Activated T-cell treated with anti-CD3 and anti-CD28 coated beads, Interleukin-2, amount 50 U/mL, for 72 hours (primary cell): ENCODE results near the gene PRKCE. TPM values are rescaled to one million over a fixed set of nuclear protein-coding genes. Genes with fewer than 3 reads are reported as not detected.

ENCODE experiments used
- ATAC-seq, 2 donors: fragments of 150-1000 bp; cut with Tn5 transposase; replicated peaks in 1 of 2; 2 replicates each; pipeline ENCODE4 v1.10.0; 2021; ENCODE audit warnings: moderate library complexity in 2 of 2, mild to moderate bottlenecking in 1 of 2
- DNase-seq, 2 donors: peaks; one replicate each; pipeline ENCODE4 v3.0.0; 2021 to 2022; ENCODE audit warnings: mixed read lengths in 1 of 2
- H3K27ac Mint-ChIP-seq: one replicate; pipeline ENCODE4 v1.8.0; 2022; ENCODE audit warnings: mild to moderate bottlenecking, moderate library complexity, mixed read lengths
- H3K27me3 Mint-ChIP-seq: one replicate; pipeline ENCODE4 v1.8.0; 2022; ENCODE audit warnings: low read depth, mixed read lengths
- H3K36me3 Mint-ChIP-seq, 2 donors: one replicate each; pipeline ENCODE4 v1.8.0; 2022; ENCODE audit warnings: mixed read lengths in 2 of 2, mild to moderate bottlenecking in 1 of 2; ENCODE audit not compliant: insufficient read depth in 2 of 2
- H3K4me1 Mint-ChIP-seq: one replicate; pipeline ENCODE4 v1.8.0; 2022; ENCODE audit warnings: low read depth, mixed read lengths
- H3K4me3 Mint-ChIP-seq, 2 donors: one replicate each; pipeline ENCODE4 v1.8.0; 2022; ENCODE audit warnings: mild to moderate bottlenecking in 2 of 2, mixed read lengths in 2 of 2, moderate library complexity in 2 of 2
- H3K9me3 Mint-ChIP-seq, 2 donors: one replicate each; pipeline ENCODE4 v1.8.0; 2022; ENCODE audit warnings: mixed read lengths in 2 of 2
- total RNA-seq, 2 donors: library from RNA; stranded (reverse); gene quantifications; one replicate each; pipeline ENCODE4 v1.2.3, GENCODE V29; 2022

PRKCE gene
- total RNA-seq, 2 donors from 2014 or later: 19.3 to 35.3 TPM

GRCh38 chr2:45962177-45962921 is 310.9 kb downstream of the PRKCE start:
- Mint-ChIP-seq H3K36me3 (no peaks in the 10 kb centered on the region), H3K4me1 (peaks cover 16% of the 10 kb centered on the region), H3K27ac (no peak overlapping the region), H3K27me3 (no peaks in the 10 kb centered on the region), H3K4me3 (no peak overlapping the region), H3K9me3 (no peaks in the 10 kb centered on the region)
- ATAC-seq (no peak), DNase-seq (no peak)

- DNase-seq (no peak), ATAC-seq (no peak)
- Mint-ChIP-seq H3K4me3 (no peak overlapping the region), H3K27ac (no peak overlapping the region), H3K36me3 (no peaks in the 10 kb centered on the region), H3K27me3 (no peaks in the 10 kb centered on the region), H3K4me1 (peaks cover 16% of the 10 kb centered on the region), H3K9me3 (no peaks in the 10 kb centered on the region)
Observed at GRCh38 chr2:45963816-45964215, 312.3 kb downstream of the PRKCE start.

GRCh38 chr2:45964223-45964841 is 312.9 kb downstream of the PRKCE start:
- ATAC-seq (no peak), DNase-seq (no peak)
- Mint-ChIP-seq H3K27me3 (no peaks in the 10 kb centered on the region), H3K9me3 (no peaks in the 10 kb centered on the region), H3K27ac (no peak overlapping the region), H3K4me3 (no peak overlapping the region), H3K36me3 (no peaks in the 10 kb centered on the region), H3K4me1 (peaks cover 16% of the 10 kb centered on the region)

- no peaks in the 10 kb centered on the region for H3K9me3 Mint-ChIP-seq
- no peaks in the 10 kb centered on the region for H3K27me3 Mint-ChIP-seq
- no peaks in the 10 kb centered on the region for H3K36me3 Mint-ChIP-seq
- no peak overlapping the region for H3K4me3 Mint-ChIP-seq
- peaks cover 16% of the 10 kb centered on the region for H3K4me1 Mint-ChIP-seq
- H3K27ac Mint-ChIP-seq: no peak overlapping the region
- ATAC-seq: no peak
- no peak for DNase-seq
Observed at GRCh38 chr2:45964906-45965305, 313.4 kb downstream of the PRKCE start.

- Mint-ChIP-seq H3K9me3 (no peaks in the 10 kb centered on the region), H3K4me3 (no peak overlapping the region), H3K27ac (no peak overlapping the region), H3K4me1 (peaks cover 16% of the 10 kb centered on the region), H3K27me3 (no peaks in the 10 kb centered on the region), H3K36me3 (no peaks in the 10 kb centered on the region)
- DNase-seq (no peak), ATAC-seq (no peak)
Observed at GRCh38 chr2:45965871-45966498, 314.5 kb downstream of the PRKCE start.

GRCh38 chr2:45968946-45969584 is 317.6 kb downstream of the PRKCE start:
- Mint-ChIP-seq H3K4me1 (peaks cover 12% of the 10 kb centered on the region), H3K4me3 (no peak overlapping the region), H3K9me3 (no peaks in the 10 kb centered on the region), H3K27me3 (no peaks in the 10 kb centered on the region), H3K27ac (no peak overlapping the region), H3K36me3 (no peaks in the 10 kb centered on the region)
- DNase-seq: no peak
- ATAC-seq: no peak

- H3K27me3 Mint-ChIP-seq: no peaks in the 10 kb centered on the region
- no peaks in the 10 kb centered on the region for H3K9me3 Mint-ChIP-seq
- no peaks in the 10 kb centered on the region for H3K36me3 Mint-ChIP-seq
- H3K4me3 Mint-ChIP-seq: no peak overlapping the region
- H3K27ac Mint-ChIP-seq: no peak overlapping the region
- ATAC-seq (no peak), DNase-seq (no peak)
- peaks cover 6% of the 10 kb centered on the region for H3K4me1 Mint-ChIP-seq
Observed at GRCh38 chr2:45973426-45973825, 322.0 kb downstream of the PRKCE start.

GRCh38 chr2:45974056-45974455 is 322.6 kb downstream of the PRKCE start:
- DNase-seq (no peak), ATAC-seq (no peak)
- Mint-ChIP-seq H3K27ac (no peak overlapping the region), H3K9me3 (no peaks in the 10 kb centered on the region), H3K4me3 (no peak overlapping the region), H3K36me3 (no peaks in the 10 kb centered on the region), H3K4me1 (peaks cover 6% of the 10 kb centered on the region), H3K27me3 (no peaks in the 10 kb centered on the region)

GRCh38 chr2:45974762-45975408 is 323.4 kb downstream of the PRKCE start:
- no peaks in the 10 kb centered on the region for H3K9me3 Mint-ChIP-seq

GRCh38 chr2:45975752-45976517 is 324.5 kb downstream of the PRKCE start:
- Mint-ChIP-seq H3K27ac (no peak overlapping the region), H3K36me3 (no peaks in the 10 kb centered on the region), H3K27me3 (no peaks in the 10 kb centered on the region), H3K9me3 (no peaks in the 10 kb centered on the region), H3K4me1 (peaks cover 6% of the 10 kb centered on the region), H3K4me3 (no peak overlapping the region)
- ATAC-seq: no peak
- DNase-seq: no peak

More at GRCh38 chr2:45974762-45975408, 323.4 kb downstream of the PRKCE start:
- DNase-seq: no peak
- Mint-ChIP-seq H3K36me3 (no peaks in the 10 kb centered on the region), H3K4me1 (peaks cover 6% of the 10 kb centered on the region), H3K27ac (no peak overlapping the region), H3K27me3 (no peaks in the 10 kb centered on the region), H3K4me3 (no peak overlapping the region)
- peak in 1 of 2 donors; percentile 52 for ATAC-seq

- H3K4me1 Mint-ChIP-seq: peaks cover 6% of the 10 kb centered on the region
- H3K27ac Mint-ChIP-seq: no peak overlapping the region
Observed at GRCh38 chr2:45978302-45978859, 326.9 kb downstream of the PRKCE start.

GRCh38 chr2:45979065-45979464 is 327.6 kb downstream of the PRKCE start:
- ATAC-seq (no peak), DNase-seq (no peak)
- Mint-ChIP-seq H3K27ac (no peak overlapping the region), H3K4me1 (peaks cover 6% of the 10 kb centered on the region), H3K36me3 (no peaks in the 10 kb centered on the region), H3K9me3 (no peaks in the 10 kb centered on the region), H3K27me3 (no peaks in the 10 kb centered on the region), H3K4me3 (no peak overlapping the region)

More at GRCh38 chr2:45978302-45978859, 326.9 kb downstream of the PRKCE start:
- ATAC-seq (no peak), DNase-seq (no peak)
- Mint-ChIP-seq H3K4me3 (no peak overlapping the region), H3K36me3 (no peaks in the 10 kb centered on the region), H3K9me3 (no peaks in the 10 kb centered on the region), H3K27me3 (no peaks in the 10 kb centered on the region)
